Activated naive CD8-positive, alpha-beta T cell treated with anti-CD3 and anti-CD28 coated beads, Interleukin-2, amount 50 U/mL, for 24 hours (primary cell): ENCODE measurements around the gene FKRP.
"Not testable (repeated sequence)": the region's sequence is repeated elsewhere in the genome, so short reads cannot be mapped to it uniquely, and the experiment has no call there.

Source experiments
- ATAC-seq: fragments of 150-1000 bp; cut with Tn5 transposase; one replicate; pipeline ENCODE4 v1.10.0; 2021
- DNase-seq: peaks from one replicate; pipeline ENCODE4 v3.0.0; 2021
- H3K27ac Mint-ChIP-seq: one replicate; pipeline ENCODE4 v1.8.0; 2021; ENCODE audit warnings: mild to moderate bottlenecking, mixed read lengths
- H3K27me3 Mint-ChIP-seq: one replicate; pipeline ENCODE4 v1.8.0; 2021; ENCODE audit warnings: mixed read lengths
- H3K36me3 Mint-ChIP-seq: one replicate; pipeline ENCODE4 v1.8.0; 2021; ENCODE audit warnings: low read depth, mixed read lengths
- H3K4me1 Mint-ChIP-seq: one replicate; pipeline ENCODE4 v1.8.0; 2021; ENCODE audit warnings: mixed read lengths
- H3K4me3 Mint-ChIP-seq: one replicate; pipeline ENCODE4 v1.8.0; 2021; ENCODE audit warnings: mild to moderate bottlenecking, moderate library complexity, mixed read lengths
- H3K9me3 Mint-ChIP-seq: one replicate; pipeline ENCODE4 v1.8.0; 2021; ENCODE audit warnings: mixed read lengths

Gene FKRP

GRCh38 chr19:46787331-46788261, 41.7 kb downstream of the FKRP start:
- ATAC-seq: no peak
- H3K27me3 Mint-ChIP-seq: no peaks in the 10 kb centered on the region

GRCh38 chr19:46788262-46788967, 42.6 kb downstream of the FKRP start, which contains the start of gene SLC1A5:
SLC1A5 (minus strand) TSS chr19:46788594; CDS start chr19:46787965, 629 bp downstream.
- Mint-ChIP-seq H3K27ac (peak within 1 kb of the TSS; percentile 98), H3K9me3 (no peaks in the 10 kb centered on the region), H3K4me1 (peaks cover 40% of the 10 kb centered on the region), H3K27me3 (no peaks in the 10 kb centered on the region), H3K4me3 (peak within 1 kb of the TSS; percentile 97), H3K36me3 (peaks cover 39% of the 10 kb centered on the region)
- peak; percentile 100 for DNase-seq
- peak; percentile 73 for ATAC-seq

More at GRCh38 chr19:46787331-46788261, 41.7 kb downstream of the FKRP start:
- Mint-ChIP-seq H3K36me3 (peaks cover 45% of the 10 kb centered on the region), H3K4me3 (peak overlapping the region; percentile 97), H3K9me3 (no peaks in the 10 kb centered on the region), H3K27ac (peak overlapping the region; percentile 98), H3K4me1 (peaks cover 49% of the 10 kb centered on the region)
- DNase-seq: peak; percentile 46

- no peak for DNase-seq
- Mint-ChIP-seq H3K4me3 (no peak overlapping the region), H3K27me3 (no peaks in the 10 kb centered on the region), H3K9me3 (no peaks in the 10 kb centered on the region), H3K36me3 (peaks cover 33% of the 10 kb centered on the region), H3K4me1 (peaks cover 35% of the 10 kb centered on the region), H3K27ac (peak overlapping the region; percentile 98)
- ATAC-seq: no peak
These were observed 43.1 kb downstream of the FKRP start for GRCh38 chr19:46788968-46789338.

GRCh38 chr19:46789371-46789770, 43.5 kb downstream of the FKRP start:
- Mint-ChIP-seq H3K4me1 (peaks cover 31% of the 10 kb centered on the region), H3K9me3 (no peaks in the 10 kb centered on the region), H3K27ac (peak overlapping the region; percentile 98), H3K27me3 (no peaks in the 10 kb centered on the region), H3K36me3 (peaks cover 29% of the 10 kb centered on the region), H3K4me3 (no peak overlapping the region)
- DNase-seq (no peak), ATAC-seq (no peak)

GRCh38 chr19:46791944-46792343, 46.1 kb downstream of the FKRP start:
- Mint-ChIP-seq H3K27ac (peak overlapping the region; percentile 45), H3K4me3 (no peak overlapping the region), H3K4me1 (peaks cover 18% of the 10 kb centered on the region), H3K9me3 (no peaks in the 10 kb centered on the region), H3K36me3 (peaks cover 3% of the 10 kb centered on the region), H3K27me3 (no peaks in the 10 kb centered on the region)
- DNase-seq (no peak), ATAC-seq (no peak)

GRCh38 chr19:46797881-46798280, 52.0 kb downstream of the FKRP start:
- H3K4me3 Mint-ChIP-seq: no peak overlapping the region
- ATAC-seq (no peak), DNase-seq (no peak)
- H3K4me1 Mint-ChIP-seq: no peaks in the 10 kb centered on the region
- no peaks in the 10 kb centered on the region for H3K9me3 Mint-ChIP-seq
- no peaks in the 10 kb centered on the region for H3K27me3 Mint-ChIP-seq
- H3K27ac Mint-ChIP-seq: no peak overlapping the region
- no peaks in the 10 kb centered on the region for H3K36me3 Mint-ChIP-seq

- H3K4me1 Mint-ChIP-seq: no peaks in the 10 kb centered on the region
- no peaks in the 10 kb centered on the region for H3K9me3 Mint-ChIP-seq
- ATAC-seq (no peak), DNase-seq (no peak)
- no peaks in the 10 kb centered on the region for H3K36me3 Mint-ChIP-seq
- no peak overlapping the region for H3K4me3 Mint-ChIP-seq
- no peaks in the 10 kb centered on the region for H3K27me3 Mint-ChIP-seq
- no peak overlapping the region for H3K27ac Mint-ChIP-seq
These were observed 52.9 kb downstream of the FKRP start for GRCh38 chr19:46798713-46799112.

- H3K27me3 Mint-ChIP-seq: no peaks in the 10 kb centered on the region
- no peak overlapping the region for H3K27ac Mint-ChIP-seq
- no peaks in the 10 kb centered on the region for H3K36me3 Mint-ChIP-seq
- ATAC-seq (no peak), DNase-seq (no peak)
- no peaks in the 10 kb centered on the region for H3K9me3 Mint-ChIP-seq
- no peaks in the 10 kb centered on the region for H3K4me1 Mint-ChIP-seq
- H3K4me3 Mint-ChIP-seq: no peak overlapping the region
These were observed 56.3 kb downstream of the FKRP start for GRCh38 chr19:46802152-46802551.

GRCh38 chr19:46803555-46803954, 57.7 kb downstream of the FKRP start:
- no peak overlapping the region for H3K27ac Mint-ChIP-seq

GRCh38 chr19:46804432-46804831, 58.6 kb downstream of the FKRP start:
- H3K27ac Mint-ChIP-seq, H3K9me3 Mint-ChIP-seq, DNase-seq, H3K27me3 Mint-ChIP-seq, H3K4me1 Mint-ChIP-seq, H3K4me3 Mint-ChIP-seq, H3K36me3 Mint-ChIP-seq, ATAC-seq: not testable (repeated sequence)

More at GRCh38 chr19:46803555-46803954, 57.7 kb downstream of the FKRP start:
- Mint-ChIP-seq H3K9me3 (no peaks in the 10 kb centered on the region), H3K27me3 (no peaks in the 10 kb centered on the region), H3K4me3 (no peak overlapping the region), H3K4me1 (no peaks in the 10 kb centered on the region), H3K36me3 (no peaks in the 10 kb centered on the region)
- ATAC-seq (no peak), DNase-seq (no peak)

GRCh38 chr19:46806656-46807055, 60.8 kb downstream of the FKRP start:
- Mint-ChIP-seq H3K27ac (no peak overlapping the region), H3K36me3 (no peaks in the 10 kb centered on the region), H3K27me3 (no peaks in the 10 kb centered on the region), H3K9me3 (no peaks in the 10 kb centered on the region), H3K4me1 (no peaks in the 10 kb centered on the region), H3K4me3 (no peak overlapping the region)
- DNase-seq (no peak), ATAC-seq (no peak)
